PC-3 (cell line): Measurements from ENCODE around the gene TMEM178B.

Experiments used
- CTCF ChIP-seq: fragments of 300-600 bp; sonication (generic); conservative IDR thresholded peaks from 2 replicates; pipeline ENCODE4 v1.5.1; 2017; ENCODE audit warnings: antibody characterized with exemption, low read depth, mild to moderate bottlenecking, low read length
- EZH2 ChIP-seq: fragments of 300-600 bp; sonication (generic); IDR thresholded peaks from one replicate; pipeline ENCODE4 v1.6.1; 2017; ENCODE audit warnings: antibody characterized with exemption, mild to moderate bottlenecking, low read length; ENCODE audit not compliant: unreplicated experiment

- no peak for TF ChIP-seq CTCF
- TF ChIP-seq EZH2 = no peak
These were observed 286.0 kb downstream of the TMEM178B start for GRCh38 chr7:141359740-141360415.
